Smooth muscle cell (in vitro differentiated cells): ENCODE measurements around the gene KIF3A. TPM values are rescaled to one million over a fixed set of nuclear protein-coding genes. Genes with fewer than 3 reads are reported as not detected.

Experiments used
- DNase-seq: peaks from one replicate; lab custom pipeline; 2025; ENCODE audit not compliant: unreplicated experiment; lab: John Stamatoyannopoulos, UW
- H2AFZ ChIP-seq: fragments of 200-600 bp; sonication (generic); 2 replicates; pipeline ENCODE4 v1.6.0; 2016; ENCODE audit warnings: antibody characterized with exemption, low read depth, mild to moderate bottlenecking
- H3F3A ChIP-seq: fragments of 200-600 bp; sonication (generic); 2 replicates; pipeline ENCODE4 v1.6.0; 2017; ENCODE audit warnings: antibody characterized with exemption, low read depth
- H3K27ac ChIP-seq: fragments of 200-600 bp; sonication (generic); 2 replicates; pipeline ENCODE4 v1.5.1; 2016; ENCODE audit warnings: low read depth, mild to moderate bottlenecking
- H3K27me3 ChIP-seq: fragments of 200-600 bp; sonication (generic); 2 replicates; pipeline ENCODE4 v1.6.1; 2016; ENCODE audit warnings: low read depth, mild to moderate bottlenecking
- H3K36me3 ChIP-seq: fragments of 200-600 bp; sonication (generic); 2 replicates; pipeline ENCODE4 v1.5.1; 2016; ENCODE audit warnings: low read depth
- H3K4me1 ChIP-seq: fragments of 200-600 bp; sonication (generic); 2 replicates; pipeline ENCODE4 v1.5.1; 2016; ENCODE audit warnings: low read depth
- H3K4me2 ChIP-seq: fragments of 200-600 bp; sonication (generic); 2 replicates; pipeline ENCODE4 v1.6.0; 2016; ENCODE audit warnings: mild to moderate bottlenecking
- H3K4me3 ChIP-seq: fragments of 200-600 bp; sonication (generic); 2 replicates; pipeline ENCODE4 v1.5.1; 2016; ENCODE audit warnings: mild to moderate bottlenecking
- H3K79me2 ChIP-seq: fragments of 200-600 bp; sonication (generic); 2 replicates; pipeline ENCODE4 v1.6.0; 2016; ENCODE audit warnings: low read depth, mild to moderate bottlenecking
- H3K9ac ChIP-seq: fragments of 200-600 bp; sonication (generic); 2 replicates; pipeline ENCODE4 v1.6.0; 2016; ENCODE audit warnings: low read depth
- H3K9me3 ChIP-seq: fragments of 200-600 bp; sonication (generic); replicated peaks from 2 replicates; pipeline ENCODE4 v1.5.1; 2016; ENCODE audit warnings: low read depth
- H4K20me1 ChIP-seq: fragments of 200-600 bp; sonication (generic); 2 replicates; pipeline ENCODE4 v1.6.0; 2016; ENCODE audit warnings: low read depth
- CTCF ChIP-seq: fragments of 200-600 bp; sonication (generic); IDR thresholded peaks from 2 replicates; pipeline ENCODE4 v1.5.1; 2017; ENCODE audit warnings: borderline replicate concordance, mild to moderate bottlenecking, antibody characterized with exemption; ENCODE audit not compliant: insufficient read depth, poor library complexity, severe bottlenecking
- WGBS: methylation state at CpG from one replicate; pipeline ENCODE4 v1.1.7; 2016; ENCODE audit warnings: low lambda C conversion rate; 5-methylcytosine and 5-hydroxymethylcytosine counted together
- polyA plus RNA-seq: library from polyadenylated mRNA; unstranded; fragments of >200 nt; fragmentation: Nextera tagmentation; extraction: Ambion mirVana; gene quantifications from 2 replicates; pipeline ENCODE4 v1.2.1, GENCODE V29; 2016
- total RNA-seq: library from RNA; depleted of rRNA; stranded (reverse); fragments of >200 nt; gene quantifications from 2 replicates; pipeline ENCODE4 v1.2.3, GENCODE V29; 2014

KIF3A gene
- total and polyA plus RNA-seq, 2 experiments from 2014 or later: 12.6 to 21.4 TPM

GRCh38 chr5:132661231-132662003 lies 75.9 kb downstream of the KIF3A start:
- no peaks in the 10 kb centered on the region for H3K79me2 ChIP-seq
- no peak overlapping the region for H2AFZ ChIP-seq
- H3K4me1 ChIP-seq: peaks cover 4% of the 10 kb centered on the region
- no peak for DNase-seq
- WGBS: 79% methylated on average over 12 of the region's 12 CpGs
- TF ChIP-seq CTCF: no peak
- no peak overlapping the region for H3K4me3 ChIP-seq
- no peak overlapping the region for H3K27ac ChIP-seq
- H3K27me3 ChIP-seq: peaks cover under 1% of the 10 kb centered on the region
- H3K9ac ChIP-seq: no peak overlapping the region
- no peaks in the 10 kb centered on the region for H3K36me3 ChIP-seq
- no peak overlapping the region for H3K4me2 ChIP-seq
- no peaks in the 10 kb centered on the region for H4K20me1 ChIP-seq
- no peaks in the 10 kb centered on the region for H3F3A ChIP-seq
- H3K9me3 ChIP-seq: no peaks in the 10 kb centered on the region

GRCh38 chr5:132659598-132660493 lies 77.5 kb downstream of the KIF3A start:
- H3K9me3 ChIP-seq: no peaks in the 10 kb centered on the region
- peaks cover 16% of the 10 kb centered on the region for H3K27me3 ChIP-seq
- H2AFZ ChIP-seq: no peak overlapping the region
- peaks cover 10% of the 10 kb centered on the region for H3K4me1 ChIP-seq
- no peaks in the 10 kb centered on the region for H4K20me1 ChIP-seq
- WGBS: 92% methylated on average over 23 of the region's 23 CpGs
- no peak overlapping the region for H3K4me3 ChIP-seq
- H3K27ac ChIP-seq: no peak overlapping the region
- no peaks in the 10 kb centered on the region for H3F3A ChIP-seq
- no peak for DNase-seq
- H3K9ac ChIP-seq: no peak overlapping the region
- no peak overlapping the region for H3K4me2 ChIP-seq
- H3K36me3 ChIP-seq: no peaks in the 10 kb centered on the region
- TF ChIP-seq CTCF: no peak
- H3K79me2 ChIP-seq: no peaks in the 10 kb centered on the region

GRCh38 chr5:132658381-132659302 lies 78.7 kb downstream of the KIF3A start:
- Histone ChIP-seq H2AFZ (no peak overlapping the region), H3K4me3 (no peak overlapping the region), H3K79me2 (no peaks in the 10 kb centered on the region), H3F3A (no peaks in the 10 kb centered on the region), H3K9me3 (no peaks in the 10 kb centered on the region), H3K27me3 (peaks cover 28% of the 10 kb centered on the region), H3K4me2 (no peak overlapping the region), H3K4me1 (peaks cover 6% of the 10 kb centered on the region), H3K36me3 (no peaks in the 10 kb centered on the region), H3K9ac (no peak overlapping the region), H4K20me1 (no peaks in the 10 kb centered on the region), H3K27ac (no peak overlapping the region)
- WGBS: 95% methylated on average over 9 of the region's 9 CpGs
- no peak for TF ChIP-seq CTCF
- DNase-seq: no peak
